ENCODE measurements around the gene MXD4. TPM values are rescaled to one million over a fixed set of nuclear protein-coding genes. Genes with fewer than 3 reads are reported as not detected.

The MXD4 gene
- total and polyA plus RNA-seq, 11 donors, result 27.5 to 76.6 (median 35.7) TPM

- H3K27ac ChIP-seq, result peak overlapping the region; percentile 74 to 94 (median 89)
- intact Hi-C loops (cut with DNase I), result loop anchor here in 2 of 10 donors (10.0 kb wide), 1 partner anchor 160 kb away; the partner anchor contains the start of genes CFAP99 (in 2 of the 2) and ZFYVE28 (in 2 of the 2)
Observed at GRCh38 chr4:2254665-2255500, 7.0 kb downstream of the MXD4 start.

GRCh38 chr4:2253160-2254084 is 8.5 kb downstream of the MXD4 start:
- intact Hi-C loops (cut with DNase I), result loop anchor here in 2 of 10 donors (10.0 kb wide), 1 partner anchor 161 kb away; the partner anchor contains the start of genes CFAP99 (in 2 of the 2) and ZFYVE28 (in 2 of the 2)
- Histone ChIP-seq H3K9me3 (no peaks in the 10 kb centered on the region), H3K4me3 (no peak overlapping the region), H3K27me3 (no peaks in the 10 kb centered on the region), H3K4me1 (peaks cover 8 to 56% (median 46%) of the 10 kb centered on the region in 12 donors), H3K27ac (peak overlapping the region in 2 of 12 donors; percentile 12 to 23), H3K36me3 (peaks cover 0 to 84% (median 63%) of the 10 kb centered on the region in 9 donors)
- peak in 4 of 5 donors; percentile 8 to 54 (median 18) for DNase-seq
- no peak for ATAC-seq
- TF ChIP-seq, protein P1, sequence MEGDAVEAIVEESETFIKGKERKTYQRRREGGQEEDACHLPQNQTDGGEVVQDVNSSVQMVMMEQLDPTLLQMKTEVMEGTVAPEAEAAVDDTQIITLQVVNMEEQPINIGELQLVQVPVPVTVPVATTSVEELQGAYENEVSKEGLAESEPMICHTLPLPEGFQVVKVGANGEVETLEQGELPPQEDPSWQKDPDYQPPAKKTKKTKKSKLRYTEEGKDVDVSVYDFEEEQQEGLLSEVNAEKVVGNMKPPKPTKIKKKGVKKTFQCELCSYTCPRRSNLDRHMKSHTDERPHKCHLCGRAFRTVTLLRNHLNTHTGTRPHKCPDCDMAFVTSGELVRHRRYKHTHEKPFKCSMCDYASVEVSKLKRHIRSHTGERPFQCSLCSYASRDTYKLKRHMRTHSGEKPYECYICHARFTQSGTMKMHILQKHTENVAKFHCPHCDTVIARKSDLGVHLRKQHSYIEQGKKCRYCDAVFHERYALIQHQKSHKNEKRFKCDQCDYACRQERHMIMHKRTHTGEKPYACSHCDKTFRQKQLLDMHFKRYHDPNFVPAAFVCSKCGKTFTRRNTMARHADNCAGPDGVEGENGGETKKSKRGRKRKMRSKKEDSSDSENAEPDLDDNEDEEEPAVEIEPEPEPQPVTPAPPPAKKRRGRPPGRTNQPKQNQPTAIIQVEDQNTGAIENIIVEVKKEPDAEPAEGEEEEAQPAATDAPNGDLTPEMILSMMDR (IDR thresholded peaks at IDR 0.05), result no peak
- TF ChIP-seq POLR2A (IDR thresholded peaks at IDR 0.05), result no peak
- 71 to 77% (median 72%) methylated on average over 25 to 32 of the region's 32 CpGs for WGBS, 4 donors

More at GRCh38 chr4:2254665-2255500, 7.0 kb downstream of the MXD4 start:
- peak overlapping the region in 2 of 12 donors; percentile 24 to 32 for H3K4me3 ChIP-seq
- H3K9me3 ChIP-seq, result no peaks in the 10 kb centered on the region
- no peak for TF ChIP-seq POLR2A (IDR thresholded peaks at IDR 0.05)
- TF ChIP-seq, protein P1 (IDR thresholded peaks at IDR 0.05), result no peak
- DNase-seq (peak in 2 of 5 donors; percentile 7 to 20), ATAC-seq (no peak)
- H3K27me3 ChIP-seq, result no peaks in the 10 kb centered on the region
- H3K4me1 ChIP-seq, result peaks cover 16 to 71% (median 61%) of the 10 kb centered on the region in 12 donors
- H3K36me3 ChIP-seq, result peaks cover 0 to 77% (median 49%) of the 10 kb centered on the region in 9 donors
- 74 to 78% (median 76%) methylated on average over 29 to 32 of the region's 32 CpGs for WGBS, 4 donors

- peaks cover 0 to 85% (median 71%) of the 10 kb centered on the region in 9 donors for H3K36me3 ChIP-seq
- DNase-seq (peak in 3 of 5 donors; percentile 14 to 54 (median 23)), ATAC-seq (no peak)
- TF ChIP-seq POLR2A (IDR thresholded peaks at IDR 0.05), result no peak
- TF ChIP-seq, protein P1 (IDR thresholded peaks at IDR 0.05), result no peak
- intact Hi-C loops (cut with DNase I), result loop anchor here in 2 of 10 donors (10.0 kb wide), 1 partner anchor 162 kb away; the partner anchor contains the start of genes CFAP99 (in 2 of the 2) and ZFYVE28 (in 2 of the 2)
- H3K4me1 ChIP-seq, result peaks cover 2 to 48% (median 38%) of the 10 kb centered on the region in 12 donors
- 81 to 86% (median 83%) methylated on average over 9 to 12 of the region's 12 CpGs for WGBS, 4 donors
- H3K27me3 ChIP-seq, result no peaks in the 10 kb centered on the region
- H3K27ac ChIP-seq, result peak overlapping the region in 1 of 12 donors; percentile 12
- H3K9me3 ChIP-seq, result no peaks in the 10 kb centered on the region
- no peak overlapping the region for H3K4me3 ChIP-seq
Observed at GRCh38 chr4:2252530-2253091, 9.3 kb downstream of the MXD4 start.

Measured in heart left ventricle (tissue), 16 donors.